COR-L47 (cell line): ENCODE measurements around the gene IL16.
"Not testable (repeated sequence)": the region's sequence is repeated elsewhere in the genome, so short reads cannot be mapped to it uniquely, and the experiment has no call there.

Experiments used
- DNase-seq: peaks from one replicate; lab custom pipeline; 2025; lab: John Stamatoyannopoulos, UW

IL16 gene

GRCh38 chr15:81207987-81208386 lies 11.3 kb downstream of the IL16 start:
- not testable (repeated sequence) for DNase-seq

GRCh38 chr15:81209635-81210034 lies 13.0 kb downstream of the IL16 start:
- no peak for DNase-seq

- no peak for DNase-seq
These were observed 14.7 kb downstream of the IL16 start for GRCh38 chr15:81211376-81211775.

- no peak for DNase-seq
These were observed 17.3 kb downstream of the IL16 start for GRCh38 chr15:81213982-81214381.

GRCh38 chr15:81215531-81215930 lies 18.9 kb downstream of the IL16 start:
- no peak for DNase-seq

GRCh38 chr15:81215983-81216382 lies 19.3 kb downstream of the IL16 start:
- DNase-seq = no peak

GRCh38 chr15:81216422-81216821 lies 19.7 kb downstream of the IL16 start:
- DNase-seq = no peak

- DNase-seq = no peak
These were observed 24.8 kb downstream of the IL16 start for GRCh38 chr15:81221449-81221848.

- no peak for DNase-seq
These were observed 25.3 kb downstream of the IL16 start for GRCh38 chr15:81222007-81222406.

GRCh38 chr15:81223346-81223971 lies 26.8 kb downstream of the IL16 start:
- DNase-seq = no peak

GRCh38 chr15:81224232-81224631 lies 27.6 kb downstream of the IL16 start:
- no peak for DNase-seq

GRCh38 chr15:81225161-81225671 lies 28.5 kb downstream of the IL16 start:
- no peak for DNase-seq

GRCh38 chr15:81227716-81228115 lies 31.0 kb downstream of the IL16 start:
- no peak for DNase-seq

GRCh38 chr15:81229586-81229985 lies 32.9 kb downstream of the IL16 start:
- no peak for DNase-seq

- no peak for DNase-seq
These were observed 38.8 kb downstream of the IL16 start for GRCh38 chr15:81235276-81236123.

- no peak for DNase-seq
These were observed 42.5 kb downstream of the IL16 start for GRCh38 chr15:81239190-81239589.

- DNase-seq = no peak
These were observed 46.1 kb downstream of the IL16 start for GRCh38 chr15:81242778-81243177.

- DNase-seq = no peak
These were observed 47.6 kb downstream of the IL16 start for GRCh38 chr15:81244306-81244705.

- DNase-seq = no peak
These were observed 57.2 kb downstream of the IL16 start for GRCh38 chr15:81253846-81254245.

- DNase-seq = no peak
These were observed 57.7 kb downstream of the IL16 start for GRCh38 chr15:81254277-81254915.

- DNase-seq = no peak
These were observed 58.2 kb downstream of the IL16 start for GRCh38 chr15:81254916-81255290.

- no peak for DNase-seq
These were observed 58.8 kb downstream of the IL16 start for GRCh38 chr15:81255315-81255957.

- DNase-seq = no peak
These were observed 59.3 kb downstream of the IL16 start for GRCh38 chr15:81255958-81256320.
